CD4-positive, alpha-beta T cell treated with Interleukin-4 for 4 hours (primary cell): ENCODE results near the gene KCNJ10.

ENCODE experiments used
- DNase-seq: peaks from one replicate; pipeline ENCODE4 v3.0.0-alpha.2; 2020

The KCNJ10 gene

DNA sequence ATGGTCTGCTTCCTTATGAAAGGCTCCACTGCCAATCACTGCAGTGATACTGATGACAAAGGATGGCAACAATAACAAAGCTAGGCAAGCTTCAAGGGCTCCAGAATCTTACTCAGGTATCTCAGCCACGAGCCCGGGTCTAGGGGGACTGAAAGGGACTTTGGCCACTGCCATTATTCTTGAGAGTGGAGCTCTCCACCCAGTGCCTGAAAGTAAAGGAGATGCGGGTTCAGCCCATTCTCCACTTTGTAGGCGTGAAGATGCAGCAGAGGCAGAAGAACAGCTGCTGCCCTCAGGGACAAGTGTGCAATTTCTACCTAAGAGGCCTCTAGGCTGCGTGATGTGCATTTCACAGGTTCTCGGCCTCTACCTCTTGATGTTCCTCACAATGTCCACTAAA, 84.5 kb downstream of the KCNJ10 start:
- no peak for DNase-seq

- no peak for DNase-seq
These were observed 86.3 kb downstream of the KCNJ10 start for GRCh38 chr1:159983681-159984080.

DNA sequence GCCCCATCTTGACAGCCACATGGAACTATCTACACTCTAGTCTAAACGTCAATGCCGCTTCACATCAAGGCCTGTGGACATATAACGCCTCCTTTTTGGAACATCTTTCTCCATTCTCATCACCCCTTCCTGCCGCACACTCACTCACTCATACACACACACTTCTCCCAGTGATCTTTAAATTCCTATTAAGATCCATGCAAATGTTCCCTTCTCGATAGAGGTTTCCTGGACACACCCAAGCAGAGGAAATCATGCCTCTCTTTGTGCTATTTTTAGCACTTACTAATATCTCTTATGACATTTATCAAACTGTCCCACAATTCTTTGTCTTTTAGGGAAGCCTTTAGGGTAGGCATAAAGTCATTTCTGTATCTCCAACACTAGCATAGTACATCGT, 87.7 kb downstream of the KCNJ10 start:
- no peak for DNase-seq

GRCh38 chr1:159981351-159982055, 88.5 kb downstream of the KCNJ10 start:
- DNase-seq = no peak

DNA sequence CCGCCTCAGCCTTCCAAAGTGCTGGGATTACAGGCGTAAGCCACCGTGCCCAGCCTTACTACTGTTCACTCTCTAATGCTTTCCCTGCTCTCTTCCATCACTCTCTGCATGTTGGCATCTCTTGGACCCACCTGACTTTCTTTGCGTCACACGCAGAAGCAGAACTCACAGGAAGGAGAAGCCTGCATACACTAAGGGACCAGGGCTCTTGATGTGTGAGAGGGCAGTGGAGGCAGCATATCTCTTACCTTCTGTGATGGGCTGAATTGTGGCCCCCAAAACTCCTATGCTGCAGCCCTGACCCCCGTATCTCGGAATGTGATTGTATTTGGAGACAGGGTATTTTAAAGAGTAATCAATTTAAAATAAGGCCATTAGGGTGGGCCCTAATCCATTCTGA, 89.2 kb downstream of the KCNJ10 start:
- no peak for DNase-seq

DNA sequence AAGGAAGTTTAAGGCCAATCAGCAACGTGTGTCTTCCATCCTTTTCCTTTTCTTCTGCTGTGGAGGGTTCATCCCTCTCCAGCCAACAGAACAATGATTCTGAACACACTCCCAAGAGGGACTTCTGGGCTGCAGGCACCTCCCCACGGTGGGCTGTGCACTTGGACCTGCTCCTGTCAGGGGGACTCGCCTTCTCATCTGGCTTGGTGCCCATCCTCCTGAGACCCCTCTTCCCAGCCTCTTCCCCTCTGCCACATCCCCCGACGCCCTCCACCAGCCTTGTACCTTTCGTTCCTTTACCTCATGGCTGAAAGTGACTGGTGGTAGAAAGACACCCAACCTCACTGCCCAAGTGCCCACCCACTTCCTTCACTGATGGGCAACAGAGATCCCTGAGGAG, 89.9 kb downstream of the KCNJ10 start:
- DNase-seq = no peak

DNA sequence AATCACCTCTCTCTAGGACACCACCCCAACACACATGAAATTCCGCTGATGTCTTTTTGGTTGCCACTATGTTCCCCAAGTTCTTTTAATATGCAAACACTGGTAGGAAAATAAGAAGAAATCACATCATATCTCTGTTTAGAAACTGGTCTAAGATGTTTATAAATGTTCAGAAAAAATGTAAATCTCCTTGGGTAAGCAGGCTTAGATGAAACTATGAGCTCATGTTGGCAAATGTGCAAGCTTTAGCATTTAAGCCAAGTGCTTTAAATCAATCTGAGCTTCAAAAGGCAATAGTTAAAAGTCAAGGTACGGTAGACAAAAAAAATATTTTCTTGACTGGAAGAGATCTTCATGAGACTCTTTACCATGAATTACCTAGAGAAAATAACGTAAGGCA, 90.7 kb downstream of the KCNJ10 start:
- no peak for DNase-seq

DNA sequence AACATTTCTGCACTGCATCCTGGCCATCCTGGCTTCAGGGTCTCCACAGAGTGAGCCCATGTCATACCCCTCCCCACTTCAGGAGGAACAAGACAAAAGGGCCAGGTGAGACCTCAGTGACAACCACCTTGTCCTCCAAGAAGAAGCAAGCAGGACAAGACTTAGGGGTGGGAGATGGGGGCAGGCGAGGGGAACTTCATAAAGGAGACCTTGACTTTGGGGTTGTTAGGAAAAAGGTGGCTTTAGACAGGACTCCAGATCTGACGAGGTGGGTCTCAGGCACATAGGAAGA, 91.9 kb downstream of the KCNJ10 start:
- DNase-seq = no peak

DNA sequence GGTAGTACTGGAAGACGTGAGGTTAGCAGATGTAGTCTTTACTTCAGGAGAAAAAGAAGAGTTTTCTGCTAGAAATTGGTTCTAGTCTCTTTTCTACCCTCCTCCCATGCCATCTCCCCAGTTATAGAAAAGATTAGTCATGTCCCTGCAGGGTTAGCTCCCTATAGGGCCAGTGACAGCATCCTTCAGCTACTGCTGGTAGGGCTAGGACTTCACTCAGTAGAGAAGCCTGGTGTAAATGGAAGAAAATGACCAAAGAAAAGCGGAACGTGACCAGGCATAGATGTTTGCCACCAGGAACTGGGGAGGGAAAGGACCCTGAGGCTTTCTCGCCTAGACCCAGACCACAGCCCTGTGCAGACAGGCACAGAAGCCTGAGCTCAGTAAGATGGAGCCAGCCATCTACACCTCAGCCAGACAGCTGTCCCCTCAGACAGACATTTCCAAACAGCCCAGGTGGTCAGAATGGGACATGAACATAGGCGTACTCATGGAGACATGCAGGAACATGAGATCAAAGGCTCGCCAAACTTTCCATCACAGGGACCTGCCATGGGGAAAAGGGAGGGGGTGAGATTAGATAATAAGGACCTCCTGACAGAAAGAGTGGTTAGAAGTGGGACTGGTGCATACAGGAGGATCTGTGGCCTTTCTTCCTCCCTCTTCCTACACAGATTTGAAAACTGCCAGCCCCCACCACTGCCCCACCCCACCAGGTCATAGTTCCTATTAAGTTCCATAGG, 92.4 kb downstream of the KCNJ10 start:
- DNase-seq = no peak

DNA sequence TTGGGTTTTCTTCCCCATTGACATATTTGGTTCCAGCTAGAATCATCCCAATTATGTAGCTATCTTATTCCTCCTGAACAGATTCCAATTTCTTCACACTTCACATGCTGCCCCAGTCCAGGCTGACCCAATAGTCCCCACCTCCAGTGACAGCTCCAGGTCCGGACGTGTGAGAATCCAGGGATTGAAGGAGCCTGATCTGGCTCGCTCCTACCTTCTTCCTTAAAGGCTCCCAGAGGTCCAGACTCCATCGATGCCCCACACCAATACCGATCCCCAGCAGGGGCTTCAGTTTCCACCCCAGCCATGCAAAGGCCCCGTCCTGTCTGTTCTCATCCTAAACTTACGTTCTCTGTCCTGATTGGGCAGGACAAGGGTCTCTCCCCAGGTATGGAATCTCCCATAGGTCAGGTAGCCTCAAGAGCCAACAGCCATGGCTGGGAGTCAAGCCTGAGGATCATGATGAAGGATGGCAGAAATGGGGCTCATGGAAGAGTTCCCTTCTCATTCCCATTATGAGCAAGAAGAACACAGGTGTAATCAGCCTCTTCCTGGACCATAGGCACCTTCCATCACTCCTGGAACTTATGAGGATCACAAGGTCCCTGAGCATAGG, 95.5 kb downstream of the KCNJ10 start:
- DNase-seq = no peak

DNA sequence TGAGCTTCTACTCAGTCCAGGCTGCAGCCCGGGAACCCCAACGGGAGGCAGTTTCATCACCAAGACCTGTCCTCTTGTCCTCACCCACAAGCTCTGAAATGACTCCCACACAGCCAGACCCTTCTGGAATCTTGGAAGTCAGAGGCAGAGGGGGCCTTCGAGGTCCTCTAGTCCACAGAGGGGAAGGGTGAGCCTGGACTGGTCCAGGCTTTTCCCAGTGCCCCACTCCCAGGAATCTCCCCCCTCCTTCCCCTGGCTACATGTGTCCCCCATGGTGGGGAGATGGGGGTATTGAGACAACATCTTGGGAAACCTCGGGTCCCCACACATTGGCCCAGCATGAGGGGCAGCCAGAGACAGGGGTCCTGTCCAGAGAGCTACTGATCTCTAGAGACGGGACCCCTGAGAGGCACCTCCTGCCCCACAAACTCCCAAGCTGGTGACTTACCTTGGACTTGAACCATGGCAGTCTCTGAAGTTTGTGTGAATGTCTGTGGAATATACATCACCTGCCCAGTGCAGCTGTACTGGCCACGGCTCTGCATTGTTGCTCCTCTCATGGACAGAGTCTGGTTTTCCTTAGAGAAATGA, 96.5 kb downstream of the KCNJ10 start:
- DNase-seq = no peak

DNA sequence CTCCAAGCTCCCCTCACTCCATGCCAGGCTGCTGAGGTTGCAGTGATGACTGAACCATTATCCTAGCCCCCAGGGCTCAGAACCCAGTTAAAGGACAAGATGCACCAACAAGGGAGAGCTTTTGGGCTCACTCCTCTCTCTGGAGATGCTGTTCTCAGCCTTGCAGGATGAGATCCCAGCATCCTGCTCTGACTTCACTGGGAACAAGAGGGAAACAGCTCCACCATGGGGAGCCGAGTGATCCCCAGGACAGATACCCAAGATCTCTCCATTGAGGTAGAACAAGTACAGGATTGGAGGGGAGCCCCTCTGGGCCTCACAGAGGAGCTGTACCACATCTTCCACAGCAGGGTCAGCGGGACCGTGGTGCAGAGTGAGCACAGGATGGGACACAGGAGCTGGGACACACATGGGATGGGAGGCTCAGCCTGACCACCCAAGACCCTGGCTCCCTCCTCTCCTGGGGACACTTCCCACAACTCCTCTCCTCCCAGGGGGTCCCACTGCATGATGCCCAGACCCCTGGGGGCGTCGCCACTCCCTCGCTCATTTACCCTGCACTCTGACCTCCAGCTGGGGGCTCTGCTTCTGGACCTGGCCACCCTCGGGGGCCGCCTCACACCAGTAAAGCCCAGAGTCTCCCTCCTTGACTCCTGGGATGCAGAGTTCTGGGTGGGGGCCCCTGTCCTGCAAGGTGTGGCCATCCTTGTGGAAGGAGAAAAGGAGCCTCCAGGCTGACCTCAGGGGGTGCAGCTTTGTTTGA, 97.3 kb downstream of the KCNJ10 start:
- DNase-seq = no peak

DNA sequence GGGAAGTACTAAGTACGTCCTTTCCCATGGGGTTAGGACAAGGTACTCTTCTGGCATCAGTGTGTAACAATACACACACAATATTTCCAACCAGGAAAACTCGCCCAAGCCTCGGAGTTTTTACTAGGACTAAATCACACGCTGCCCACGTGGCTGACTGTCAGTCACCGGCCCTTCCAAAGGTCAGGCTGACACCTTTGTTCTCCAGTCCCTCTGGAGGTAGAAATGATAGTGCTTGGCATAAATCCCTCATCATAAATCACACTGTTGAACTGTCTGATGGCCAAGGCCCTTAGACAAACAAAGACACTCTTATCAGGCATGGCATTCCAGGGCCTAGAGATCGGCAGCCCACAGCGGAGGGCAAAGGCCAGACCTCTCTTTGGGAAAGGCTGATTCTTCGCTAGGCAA, 99.0 kb downstream of the KCNJ10 start:
- no peak for DNase-seq

GRCh38 chr1:159968901-159969300, 101.1 kb downstream of the KCNJ10 start:
- no peak for DNase-seq

DNA sequence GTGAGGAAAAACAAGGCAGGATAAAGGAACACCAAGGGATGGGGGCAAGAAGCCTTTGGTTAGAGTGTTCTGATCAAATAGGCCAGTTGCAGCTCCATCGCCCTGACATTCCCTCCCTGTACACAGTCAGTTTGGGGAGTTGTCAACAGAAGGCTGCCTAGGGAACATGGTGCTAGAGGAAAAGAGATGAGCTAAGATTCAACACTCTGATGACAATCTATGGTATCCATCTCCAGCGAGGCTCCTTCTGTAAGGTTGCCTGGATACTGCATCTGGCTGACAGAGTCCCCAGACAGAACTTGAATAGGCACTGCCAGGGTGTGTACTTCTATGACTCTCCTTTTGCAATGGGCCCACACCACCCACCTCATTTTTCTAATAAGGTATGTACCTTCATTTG, 104.7 kb downstream of the KCNJ10 start:
- no peak for DNase-seq

DNA sequence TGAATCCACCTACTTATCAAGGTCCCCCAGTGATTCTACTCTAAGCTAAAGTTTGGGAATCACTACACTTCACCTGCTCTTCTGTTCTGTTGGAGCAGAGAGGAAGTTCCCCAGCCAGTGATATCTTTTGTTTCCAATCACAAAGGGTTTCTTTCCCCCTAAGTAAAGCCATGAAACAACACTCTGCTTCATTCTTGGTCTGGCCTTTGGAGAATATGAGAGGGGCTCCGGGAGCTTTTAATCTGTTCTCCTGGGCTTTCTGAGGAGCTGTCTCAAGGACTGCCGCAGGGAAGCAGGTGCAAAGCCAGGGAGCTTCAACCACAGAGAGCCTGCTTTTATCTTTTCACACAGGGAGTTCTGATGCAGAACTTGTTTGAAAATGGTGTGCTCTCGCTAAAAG, 105.8 kb downstream of the KCNJ10 start:
- DNase-seq = no peak

DNA sequence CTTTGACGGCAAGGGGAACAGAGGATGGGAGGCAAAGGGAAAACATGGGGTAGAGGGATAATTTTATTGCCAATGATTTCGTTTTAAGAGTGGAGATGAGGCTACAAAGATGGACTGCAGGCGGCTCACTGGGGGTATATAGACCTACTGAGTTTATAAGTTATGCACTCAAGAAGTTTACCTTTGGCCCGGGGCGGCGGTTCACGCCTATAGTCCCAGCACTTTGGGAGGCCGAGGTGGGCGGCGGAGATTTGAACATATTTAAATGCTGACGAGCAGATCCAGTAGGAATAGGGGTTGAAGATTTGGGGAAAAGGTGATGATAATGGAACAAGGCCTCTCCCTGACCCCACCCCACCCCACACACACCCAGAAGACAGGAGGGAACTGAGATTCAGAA, 107.8 kb downstream of the KCNJ10 start:
- DNase-seq = no peak

DNA sequence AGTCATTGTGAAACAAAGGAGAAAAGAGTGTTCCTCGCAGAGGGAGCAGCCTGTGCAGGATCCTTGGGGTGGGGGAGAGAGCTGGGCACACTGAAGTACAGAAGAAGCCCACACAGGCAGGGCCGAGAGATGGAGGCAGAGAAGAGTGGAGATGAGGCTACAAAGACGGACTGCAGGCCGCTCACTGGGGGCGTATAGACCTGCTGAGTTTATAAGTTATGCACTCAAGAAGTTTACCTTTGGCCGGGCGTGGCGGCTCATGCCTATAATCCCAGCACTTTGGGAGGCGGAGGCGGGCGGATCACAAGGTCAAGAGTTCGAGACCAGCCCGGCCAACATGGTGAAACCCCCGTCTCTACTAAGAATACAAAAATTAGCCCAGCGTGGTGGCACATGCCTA, 108.3 kb downstream of the KCNJ10 start:
- DNase-seq = no peak

DNA sequence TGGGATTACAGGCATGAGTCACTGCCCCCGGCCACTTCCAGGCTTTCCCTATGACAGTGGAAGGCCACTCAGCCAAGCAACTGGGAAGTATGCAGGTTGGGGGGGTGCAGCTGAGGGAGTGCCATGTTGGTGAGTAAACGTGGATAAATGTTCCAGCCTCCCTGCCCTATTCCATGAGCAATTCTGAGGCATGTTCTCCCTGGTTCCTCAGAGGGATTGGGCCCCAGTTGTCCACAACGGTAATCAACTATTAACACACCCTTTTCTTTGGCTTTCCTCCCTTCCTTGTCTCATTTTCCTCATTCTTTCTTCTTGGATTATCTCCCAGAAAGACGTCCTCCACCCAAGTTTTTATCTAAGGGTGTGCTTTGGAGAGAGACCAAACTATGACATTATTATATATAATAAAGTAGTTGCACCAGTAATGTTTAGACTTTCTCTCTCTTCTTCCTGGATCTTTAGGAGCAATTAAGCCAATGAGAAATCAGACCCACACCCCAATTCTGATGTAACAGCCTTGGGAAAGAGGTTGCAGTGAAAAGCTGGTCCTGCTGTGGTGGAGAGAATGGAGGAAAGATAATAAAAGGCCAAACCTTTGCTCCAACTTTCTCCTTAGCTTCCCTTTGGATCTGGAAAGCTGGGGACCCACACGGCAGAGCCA, 109.1 kb downstream of the KCNJ10 start:
- DNase-seq = no peak

DNA sequence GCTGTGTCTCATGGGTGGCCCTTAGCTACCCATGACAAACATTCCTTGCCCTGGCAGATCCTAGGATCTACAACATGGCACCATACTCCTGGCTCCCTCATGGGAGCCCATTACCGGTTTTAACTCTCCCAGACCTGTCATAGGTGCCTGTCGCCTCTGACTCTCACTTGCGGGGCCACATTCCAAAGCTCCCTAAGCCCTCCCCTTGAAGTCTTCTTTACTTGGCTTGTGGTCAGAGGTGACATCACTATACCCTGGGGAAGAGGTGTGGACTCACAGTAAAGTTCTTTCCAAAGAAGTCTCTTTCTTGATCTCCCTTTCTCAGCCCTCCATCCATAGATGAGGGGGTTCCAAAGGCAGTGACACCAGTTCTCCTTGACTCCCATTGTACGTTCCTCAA, 110.5 kb downstream of the KCNJ10 start:
- DNase-seq = no peak

GRCh38 chr1:159958719-159959380, 111.1 kb downstream of the KCNJ10 start:
- DNase-seq = no peak

- no peak for DNase-seq
These were observed 112.1 kb downstream of the KCNJ10 start for GRCh38 chr1:159957824-159958268.
